Amniotic stem cell (primary cell): ENCODE results near the gene DNAJC13.
A peak's percentile ranks its signal among the peaks of the same experiment; 100 is the strongest.

Source experiments
- DNase-seq: peaks from one replicate; lab custom pipeline; 2025; lab: John Stamatoyannopoulos, UW

Gene DNAJC13

DNA sequence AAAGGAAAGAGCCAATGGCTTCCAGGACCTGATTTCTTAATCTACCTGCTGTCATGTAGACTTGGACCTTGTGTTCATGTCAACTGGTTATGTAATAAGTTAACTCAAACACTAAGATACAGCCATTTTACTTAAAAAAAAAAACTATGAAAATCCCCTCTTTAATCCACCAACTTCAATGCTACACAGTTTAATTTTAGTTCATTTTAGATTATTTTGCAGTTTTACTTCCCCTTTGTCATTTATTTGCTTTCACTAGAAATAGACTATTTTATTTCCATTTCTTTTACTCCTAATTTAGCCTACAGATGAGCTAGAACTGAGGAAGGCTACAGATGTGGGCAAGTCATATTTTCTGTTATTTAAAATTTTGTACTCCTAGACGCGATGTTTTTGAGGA is 10.7 kb upstream of the DNAJC13 start:
- DNase-seq = no peak

DNA sequence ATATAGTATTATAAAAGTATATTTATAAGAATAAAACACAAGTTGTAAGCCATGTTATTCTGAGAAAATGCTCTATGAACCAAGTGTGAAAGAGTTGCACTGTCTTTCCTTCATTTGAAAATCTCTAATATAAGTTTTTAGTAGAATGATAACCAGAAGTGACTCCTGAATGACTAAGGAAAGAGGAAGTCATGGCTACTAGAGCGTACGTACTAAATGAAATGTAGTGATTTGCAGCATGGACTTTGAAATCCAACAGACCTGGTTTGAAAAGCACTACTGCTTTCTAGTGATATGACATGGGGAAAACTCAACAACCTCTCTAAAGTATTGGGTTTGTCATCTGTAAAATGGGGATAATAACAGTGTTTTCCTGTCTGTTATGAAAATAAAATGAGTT is 10.3 kb upstream of the DNAJC13 start:
- DNase-seq = no peak

DNA sequence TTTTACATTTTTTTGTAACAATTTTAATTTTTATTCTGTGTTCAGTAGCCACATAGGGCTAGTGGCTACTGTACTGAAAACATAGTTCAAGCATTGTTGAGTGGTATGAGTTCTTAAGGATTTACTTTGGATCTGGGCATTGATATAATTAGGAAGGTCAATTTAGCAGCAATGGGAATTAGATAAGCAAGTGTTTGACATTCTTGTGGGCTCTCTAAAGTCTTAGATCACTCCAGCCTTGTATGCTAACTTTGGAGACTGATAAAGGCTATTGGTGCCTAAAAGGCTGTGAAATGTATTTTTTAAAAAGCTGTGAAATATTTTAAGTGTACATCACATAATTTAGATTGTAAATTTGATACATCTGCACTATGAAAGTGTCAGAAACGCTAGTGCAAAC is 2.5 kb upstream of the DNAJC13 start:
- DNase-seq = no peak

GRCh38 chr3:132416161-132416560 is 1.1 kb upstream of the DNAJC13 start:
- no peak for DNase-seq

DNA sequence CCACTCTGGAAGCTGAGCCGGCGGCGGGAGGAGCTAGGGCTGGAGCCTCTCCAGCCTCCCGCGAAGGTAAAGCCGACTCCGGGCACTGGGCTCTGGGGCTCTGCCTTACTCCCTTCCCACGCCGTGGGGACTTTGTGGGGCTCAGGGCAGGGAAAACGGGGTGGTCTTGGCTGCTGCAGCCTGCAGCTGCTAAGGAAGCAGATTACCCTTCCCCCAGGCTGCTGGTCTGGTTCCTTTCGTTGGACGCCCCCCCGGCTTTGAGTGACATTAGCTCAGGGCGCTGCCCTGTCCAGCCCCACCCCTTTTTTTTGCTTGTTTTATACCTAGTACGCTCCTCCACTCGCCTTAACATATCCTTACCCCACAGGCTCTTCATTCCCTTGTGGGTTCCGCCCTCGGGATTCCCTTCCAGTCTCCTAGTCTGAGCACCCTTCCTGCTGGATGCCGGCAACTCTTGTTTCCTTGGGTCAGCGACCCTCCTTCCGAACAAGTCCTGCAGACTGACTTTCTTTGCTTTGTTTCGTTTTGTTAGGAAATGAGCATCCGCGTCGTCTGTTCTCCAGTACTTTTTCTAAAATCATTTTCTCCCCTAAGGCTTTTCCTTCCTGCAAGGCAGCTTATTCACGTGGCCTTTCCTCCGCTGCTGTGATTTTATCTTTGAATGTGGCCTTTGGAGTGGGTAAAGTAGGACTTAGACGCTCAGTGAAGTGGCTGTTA is 551 bp downstream of the DNAJC13 start:
- DNase-seq = no peak

DNA sequence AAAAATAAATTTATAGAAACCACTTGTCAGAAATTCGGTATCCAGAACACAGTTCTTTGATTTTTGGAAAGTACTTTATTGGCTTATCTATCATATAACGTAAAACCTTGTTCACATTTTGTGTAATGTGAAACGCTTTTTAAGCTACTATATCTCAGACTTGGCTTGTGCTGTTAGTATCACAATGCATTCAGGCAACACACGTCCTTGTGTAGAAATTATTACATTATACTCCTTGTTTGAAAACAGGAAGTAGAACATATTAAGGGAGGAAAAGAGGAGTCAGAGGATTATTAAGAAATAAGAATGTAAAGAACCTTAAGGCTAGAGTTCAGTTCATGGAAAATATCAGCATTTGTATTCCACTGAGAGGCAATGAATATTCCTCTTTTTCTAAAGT is 1.6 kb downstream of the DNAJC13 start:
- DNase-seq = no peak

GRCh38 chr3:132421832-132422231 is 4.5 kb downstream of the DNAJC13 start:
- DNase-seq = no peak

GRCh38 chr3:132422531-132422930 is 5.2 kb downstream of the DNAJC13 start:
- DNase-seq = no peak

- no peak for DNase-seq
Observed at GRCh38 chr3:132432639-132433038, 15.3 kb downstream of the DNAJC13 start.

DNA sequence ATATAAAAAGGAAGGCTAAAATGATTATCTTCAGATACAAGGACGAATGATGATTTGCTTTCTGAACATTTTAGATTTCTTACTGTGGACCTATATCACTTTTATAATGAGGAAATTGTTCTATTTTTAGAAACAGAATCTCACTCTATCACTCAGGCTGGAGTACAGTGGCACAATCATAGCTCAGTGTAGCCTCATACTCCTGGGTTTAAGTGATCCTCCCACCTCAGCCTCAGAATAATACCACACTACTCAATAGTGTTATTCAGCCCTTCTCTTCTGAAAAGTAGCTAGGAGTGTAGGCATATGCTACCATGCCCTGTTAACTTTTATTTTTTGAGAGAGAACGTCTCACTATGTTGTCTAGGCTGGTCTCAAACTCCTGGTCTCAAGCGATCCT is 15.8 kb downstream of the DNAJC13 start:
- no peak for DNase-seq

- DNase-seq = no peak
Observed at GRCh38 chr3:132435224-132435910, 18.1 kb downstream of the DNAJC13 start.

DNA sequence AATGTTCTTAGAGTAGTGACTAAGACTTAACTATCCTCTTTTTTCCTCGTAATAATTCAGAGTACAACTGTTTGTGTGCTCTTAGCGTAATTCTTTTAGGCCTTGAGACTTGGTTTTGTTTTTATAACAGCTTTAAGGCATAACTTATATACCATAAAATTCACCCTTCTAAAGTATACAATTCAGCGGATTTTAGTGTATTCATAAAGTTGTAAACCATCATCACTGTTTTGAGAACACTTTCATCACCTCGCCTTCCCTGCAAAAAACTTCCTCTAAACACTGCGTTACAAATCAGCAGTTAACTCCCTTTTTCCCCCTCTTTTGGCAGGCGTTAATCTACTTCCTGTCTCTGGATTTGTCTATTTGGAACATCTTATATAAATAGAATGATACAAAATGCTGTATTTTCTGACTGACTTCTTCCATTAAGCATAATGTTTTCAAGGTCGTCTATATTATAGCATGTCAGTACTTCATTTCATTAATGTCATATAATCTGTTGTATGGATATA is 18.7 kb downstream of the DNAJC13 start:
- DNase-seq = no peak

DNA sequence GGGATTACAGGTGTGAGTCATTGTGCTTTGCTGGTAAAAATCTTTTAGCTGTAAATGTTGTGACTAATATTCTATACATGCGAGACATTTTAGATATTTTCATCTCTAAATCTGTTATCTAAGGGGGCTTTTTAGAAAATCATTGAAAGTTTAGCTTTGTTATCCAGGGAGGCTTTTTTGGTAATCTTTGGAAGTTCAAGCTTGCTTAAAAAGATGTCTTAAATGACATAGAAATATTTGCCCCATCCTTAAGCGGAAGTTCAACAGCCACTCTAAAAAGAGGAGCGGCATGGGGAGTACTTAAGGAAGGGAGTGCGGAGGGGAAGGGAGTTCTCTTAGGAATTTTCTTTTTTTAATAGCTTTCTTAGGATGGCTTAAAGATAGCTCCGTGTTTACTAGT is 26.1 kb downstream of the DNAJC13 start:
- no peak for DNase-seq

- DNase-seq = no peak
Observed at GRCh38 chr3:132444383-132444782, 27.1 kb downstream of the DNAJC13 start.

DNA sequence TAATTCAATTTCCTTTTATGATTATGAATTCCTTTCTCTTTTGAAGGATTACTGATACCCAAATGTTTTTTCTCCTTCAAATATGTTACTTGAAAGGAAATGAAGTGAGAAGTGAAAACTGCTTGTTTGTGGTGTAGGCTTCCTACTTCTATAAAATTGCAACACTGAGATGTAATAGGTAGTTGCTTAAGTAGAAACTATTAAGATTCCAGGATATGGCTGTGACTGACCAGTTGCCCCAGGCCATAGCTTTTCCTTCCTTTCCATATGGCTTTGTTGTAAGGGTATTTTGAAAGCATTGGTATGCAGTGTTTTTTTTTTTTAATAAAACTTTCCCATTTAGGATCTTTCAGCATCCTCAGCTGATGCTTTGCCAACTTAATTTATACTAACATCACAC is 28.5 kb downstream of the DNAJC13 start:
- peak; percentile 30 for DNase-seq

- DNase-seq = no peak
Observed at GRCh38 chr3:132448216-132448961, 31.1 kb downstream of the DNAJC13 start.

GRCh38 chr3:132456136-132456535 is 38.8 kb downstream of the DNAJC13 start:
- DNase-seq = no peak

DNA sequence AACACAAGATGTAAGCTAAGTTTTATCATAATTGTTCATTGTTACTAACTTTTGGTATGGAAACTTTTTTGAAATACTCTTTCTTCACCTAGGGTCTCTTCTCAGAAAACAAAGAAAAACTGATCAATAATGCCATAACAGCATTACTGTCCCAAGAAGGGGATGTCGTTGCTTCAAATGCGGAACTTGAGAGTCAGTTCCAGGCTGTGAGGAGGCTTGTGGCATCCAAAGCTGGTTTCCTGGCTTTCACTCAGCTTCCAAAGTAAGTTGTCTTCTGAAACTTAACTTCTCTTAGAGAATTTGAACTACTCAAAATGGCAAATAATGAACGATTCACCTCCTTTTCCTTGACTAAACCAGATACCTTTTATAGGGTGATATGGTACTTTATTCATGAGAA is 39.3 kb downstream of the DNAJC13 start:
- no peak for DNase-seq

DNA sequence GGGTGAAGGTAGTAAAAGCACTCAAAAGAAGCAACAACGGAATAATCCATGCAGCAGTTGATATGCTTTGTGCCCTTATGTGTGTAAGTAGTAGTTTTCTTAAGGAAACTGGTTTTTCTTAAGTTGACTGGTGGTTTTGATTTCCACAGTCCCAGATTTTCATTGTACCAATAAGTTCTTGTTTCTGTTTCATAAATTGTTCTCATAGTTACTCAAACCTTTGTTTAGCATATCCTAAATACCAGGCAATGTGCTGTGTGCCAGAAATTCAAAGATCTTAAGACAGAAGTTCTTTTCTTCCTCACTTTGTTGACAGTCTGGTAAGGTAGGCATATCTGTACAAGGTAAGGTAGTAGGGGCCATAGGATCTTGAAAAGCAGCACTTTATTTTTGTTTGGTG is 40.0 kb downstream of the DNAJC13 start:
- no peak for DNase-seq

GRCh38 chr3:132459551-132459950 is 42.2 kb downstream of the DNAJC13 start:
- no peak for DNase-seq

DNA sequence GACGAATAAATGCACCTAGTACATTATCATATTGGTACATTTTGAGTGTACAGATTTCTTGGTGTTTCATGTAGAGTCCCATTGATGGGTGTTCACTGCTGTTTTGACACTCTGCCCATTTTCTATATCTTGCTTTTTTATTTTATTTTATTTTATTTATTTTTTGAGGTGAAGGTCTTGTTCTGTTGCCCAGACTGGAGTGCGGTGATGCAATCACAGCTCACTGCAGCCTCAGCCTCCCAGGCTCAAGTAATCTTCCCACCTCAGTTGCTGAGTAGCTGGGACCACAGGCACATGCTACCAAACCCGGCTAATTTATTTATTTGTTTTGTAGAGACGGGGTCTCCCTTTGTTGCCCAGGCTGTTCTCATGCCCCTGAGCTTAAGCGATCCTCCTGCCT is 44.2 kb downstream of the DNAJC13 start:
- no peak for DNase-seq

DNA sequence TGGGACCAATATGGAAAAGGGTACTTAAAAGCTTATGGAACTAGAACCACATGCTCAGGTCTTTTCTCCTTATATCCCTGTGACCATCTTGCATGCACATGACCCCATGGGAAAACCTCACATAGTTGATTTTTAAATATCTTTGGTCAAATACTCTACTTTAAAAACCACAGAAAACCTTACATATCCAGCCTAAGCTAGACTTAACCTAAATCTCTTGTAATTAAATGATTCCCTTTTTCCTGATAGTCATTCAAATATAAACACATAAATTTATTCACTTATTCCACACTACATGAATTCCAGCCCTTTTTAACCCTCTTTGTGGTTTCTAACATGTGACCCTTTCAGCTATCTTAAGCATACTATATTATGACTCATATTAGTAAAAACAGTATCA is 46.8 kb downstream of the DNAJC13 start:
- DNase-seq = no peak

DNA sequence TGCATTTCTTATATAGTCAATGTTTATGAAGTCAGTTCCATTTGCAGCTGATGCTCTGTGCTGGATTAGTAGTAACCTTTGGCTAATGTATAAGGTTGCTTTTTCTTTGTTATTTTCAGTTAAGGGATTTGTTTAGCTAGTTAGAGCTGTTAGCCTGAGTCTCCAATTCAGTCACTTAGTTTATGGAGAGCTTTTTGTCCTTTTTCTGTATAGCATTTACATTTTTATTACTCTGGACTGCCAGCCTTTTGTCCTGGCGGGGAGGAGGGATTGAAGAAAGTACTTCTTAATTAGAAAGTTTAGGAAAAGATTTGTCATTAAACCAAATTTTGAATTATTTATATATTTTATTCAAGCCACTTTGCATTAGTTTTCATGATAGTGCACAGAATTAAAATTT is 52.0 kb downstream of the DNAJC13 start:
- DNase-seq = no peak
